Fibroblast of skin of left biceps (primary cell): ENCODE data around the gene TIMM23B.
"Not testable (repeated sequence)": the region's sequence is repeated elsewhere in the genome, so short reads cannot be mapped to it uniquely, and the experiment has no call there.

Experiments
- DNase-seq, 2 experiments: peaks; one replicate each; pipeline ENCODE4 v3.0.0-alpha.2; 2013; ENCODE audit warnings: low read depth in 2 of 2

TIMM23B gene

DNA sequence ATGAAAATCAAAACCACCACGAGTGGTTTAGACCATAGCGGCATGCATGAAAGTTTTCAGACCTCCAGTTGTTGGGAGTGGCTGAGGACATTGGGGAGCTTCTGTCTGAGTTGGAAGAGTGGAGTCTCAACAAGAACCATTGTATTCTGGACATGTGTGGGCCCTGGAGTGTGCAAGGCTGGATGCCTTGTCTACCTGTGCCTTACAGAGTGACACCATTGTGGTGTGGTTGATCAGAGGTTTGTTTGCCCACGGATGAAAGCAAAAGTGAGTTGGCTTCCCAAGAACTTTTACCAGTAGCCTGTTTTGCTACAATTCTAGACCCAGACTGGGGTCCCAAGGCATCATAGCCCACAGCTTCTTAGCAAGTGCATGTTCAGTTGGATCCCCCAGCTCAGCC, 35.9 kb downstream of the TIMM23B start:
- DNase-seq = not testable (repeated sequence)

DNA sequence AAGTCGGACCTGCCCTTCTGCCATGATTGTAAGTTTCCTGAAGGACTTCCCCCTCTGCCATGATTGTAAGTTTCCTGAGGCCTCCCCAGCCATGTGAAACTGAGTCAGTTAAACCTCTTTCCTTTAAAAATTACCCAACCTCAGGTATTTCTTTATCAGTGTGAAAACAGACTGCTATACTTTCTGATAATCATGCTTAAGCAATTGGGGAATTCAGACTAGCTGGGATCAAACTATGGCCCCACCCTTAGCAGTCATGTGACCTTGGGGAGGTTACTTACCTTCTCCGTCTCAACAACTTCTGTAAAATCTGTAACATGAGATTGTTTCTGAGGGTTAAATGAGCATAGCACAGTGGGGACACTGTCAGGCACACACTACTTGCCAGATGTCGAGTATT, 45.4 kb downstream of the TIMM23B start:
- DNase-seq = not testable (repeated sequence)

DNA sequence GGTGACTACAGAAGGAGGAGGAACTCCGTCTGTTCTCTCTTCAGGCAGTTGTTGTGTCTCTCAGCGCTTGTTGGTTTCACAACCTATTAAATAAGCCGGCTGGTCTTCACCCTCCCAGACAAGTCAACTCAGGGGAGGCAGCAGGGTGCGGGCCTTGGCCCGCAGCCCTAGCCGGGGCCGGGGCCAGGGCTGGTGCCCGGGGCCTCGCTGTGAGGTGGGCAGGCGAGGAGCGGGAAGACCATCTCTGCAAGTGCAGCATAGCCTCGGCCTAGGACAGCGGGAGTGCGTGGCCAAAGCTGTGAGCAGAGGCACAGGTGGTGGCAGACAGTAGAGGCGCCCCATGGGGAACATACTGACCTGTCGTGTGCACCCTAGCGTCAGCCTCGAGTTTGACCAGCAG, 46.5 kb downstream of the TIMM23B start, which contains the start of gene AGAP6:
Gene AGAP6, plus strand, starts transcription at position 31 of the 400 bp plus-strand sequence. Its CDS starts 310 bp downstream, at position 341.
- DNase-seq = not testable (repeated sequence)

- not testable (repeated sequence) for DNase-seq
These were observed 53.5 kb downstream of the TIMM23B start for GRCh38 chr10:49995321-49995720.

- not testable (repeated sequence) for DNase-seq
These were observed 72.2 kb downstream of the TIMM23B start for GRCh38 chr10:50014024-50014423.

GRCh38 chr10:50015596-50016220, 73.9 kb downstream of the TIMM23B start:
- not testable (repeated sequence) for DNase-seq

DNA sequence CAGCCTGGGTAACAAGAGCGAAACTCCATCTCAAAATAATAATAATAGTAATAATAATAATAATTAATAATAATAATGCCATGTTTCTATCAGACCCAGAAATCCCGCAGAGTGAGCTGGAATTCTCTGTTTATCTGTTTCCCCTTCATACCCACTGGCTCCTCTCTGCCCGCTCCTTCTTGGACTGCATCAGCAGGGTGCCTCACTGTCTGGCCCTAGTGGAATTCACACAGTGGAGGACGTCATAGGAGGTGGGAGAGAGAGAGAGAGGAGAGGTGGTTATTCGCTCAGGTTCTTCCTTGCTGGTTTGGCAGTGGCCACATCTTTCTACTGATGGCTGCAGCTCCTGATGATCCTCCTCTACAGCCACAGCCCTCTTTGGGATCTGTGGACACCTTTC, 75.1 kb downstream of the TIMM23B start:
- DNase-seq = not testable (repeated sequence)

- not testable (repeated sequence) for DNase-seq
These were observed 75.8 kb downstream of the TIMM23B start for GRCh38 chr10:50017646-50018045.

DNA sequence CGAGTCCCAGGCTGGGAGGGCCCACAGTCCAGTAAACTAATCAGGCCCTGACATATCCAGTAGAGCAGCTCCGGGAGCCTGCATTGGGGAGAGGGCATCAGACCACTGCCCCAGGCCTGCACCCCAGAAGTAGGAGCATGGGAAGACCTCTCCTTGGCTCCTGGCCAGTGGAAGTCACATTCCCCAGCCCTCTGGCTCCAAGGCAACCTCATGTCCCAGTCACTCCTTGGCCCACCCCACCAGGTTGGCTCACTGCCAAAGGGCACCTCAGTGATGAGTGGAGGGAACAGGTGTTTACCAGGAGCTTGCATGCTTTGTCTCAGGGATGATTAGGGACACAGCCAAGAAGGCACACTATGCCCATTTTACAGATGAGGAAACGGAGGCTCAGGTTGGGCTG, 77.4 kb downstream of the TIMM23B start:
- not testable (repeated sequence) for DNase-seq

- DNase-seq = not testable (repeated sequence)
These were observed 78.7 kb downstream of the TIMM23B start for GRCh38 chr10:50020451-50021024.

DNA sequence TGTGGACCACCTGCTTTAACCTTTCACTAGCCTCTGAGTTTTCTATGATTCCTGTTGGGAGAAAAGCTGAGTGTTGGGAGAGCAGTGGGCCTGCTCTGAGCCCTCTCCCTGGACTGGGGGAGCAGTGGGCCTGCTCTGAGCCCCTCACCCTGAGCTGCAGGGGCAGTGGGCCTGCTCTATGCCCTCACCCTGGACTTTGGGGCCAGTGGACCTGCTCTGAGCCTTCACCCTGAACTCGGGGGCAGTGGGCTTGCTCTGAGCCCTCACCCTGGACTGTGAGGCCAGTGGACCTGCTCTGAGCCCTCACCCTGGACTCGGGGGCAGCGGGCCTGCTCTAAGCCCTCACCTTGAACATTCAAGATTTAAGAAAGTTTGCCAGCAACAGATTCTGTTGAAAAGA, 79.8 kb downstream of the TIMM23B start:
- DNase-seq = no peak
